Measurements from ENCODE around the gene CCDC91. TPM values are rescaled to one million over a fixed set of nuclear protein-coding genes. Genes with fewer than 3 reads are reported as not detected.
A peak's percentile ranks its signal among the peaks of the same experiment; 100 is the strongest.

Gene CCDC91
- total RNA-seq, 6 donors from 2014 or later = 27.7 to 77.5 (median 30.2) TPM

GRCh38 chr12:28171356-28172060 lies 18.7 kb upstream of the CCDC91 start:
- no peak for DNase-seq
- 89 to 91% methylated on average over 3 of the region's 3 CpGs for WGBS, 2 donors
- H3K36me3 ChIP-seq = no peaks in the 10 kb centered on the region
- H3K4me1 ChIP-seq = no peaks in the 10 kb centered on the region
- H3K27ac ChIP-seq = no peak overlapping the region
- no peak for TF ChIP-seq EP300 (IDR thresholded peaks at IDR 0.05)
- no peak for TF ChIP-seq POLR2AphosphoS5 (IDR thresholded peaks at IDR 0.05)
- no peak for TF ChIP-seq CTCF (IDR thresholded peaks at IDR 0.05)
- TF ChIP-seq POLR2A (IDR thresholded peaks at IDR 0.05) = no peak
- H3K9me3 ChIP-seq = no peaks in the 10 kb centered on the region
- H3K27me3 ChIP-seq = no peaks in the 10 kb centered on the region
- ATAC-seq (ENCODE audit: low FRiP score in 2 of 2) = no peak
- H3K4me3 ChIP-seq = no peak overlapping the region

- H3K36me3 ChIP-seq = no peaks in the 10 kb centered on the region
- no peaks in the 10 kb centered on the region for H3K9me3 ChIP-seq
- H3K27me3 ChIP-seq = no peaks in the 10 kb centered on the region
- H3K4me3 ChIP-seq = no peak overlapping the region
- no peak for TF ChIP-seq POLR2A (IDR thresholded peaks at IDR 0.05)
- TF ChIP-seq POLR2AphosphoS5 (IDR thresholded peaks at IDR 0.05) = no peak
- TF ChIP-seq CTCF (IDR thresholded peaks at IDR 0.05) = peak in 4 of 6 experiments; percentile 18 to 37 (median 26)
- DNase-seq (no peak), ATAC-seq (ENCODE audit: low FRiP score in 2 of 2) (peak in 1 of 2 donors; percentile 54)
- no peak overlapping the region for H3K27ac ChIP-seq
- WGBS, 2 donors = 93 to 94% methylated on average over 3 of the region's 3 CpGs
- H3K4me1 ChIP-seq = no peaks in the 10 kb centered on the region
These were observed 17.7 kb upstream of the CCDC91 start for GRCh38 chr12:28172434-28173030.

GRCh38 chr12:28173440-28173839 lies 16.8 kb upstream of the CCDC91 start:
- WGBS, 2 donors = 73 to 85% methylated on average over 1 of the region's 1 CpG
- no peaks in the 10 kb centered on the region for H3K27me3 ChIP-seq
- no peaks in the 10 kb centered on the region for H3K36me3 ChIP-seq
- H3K4me3 ChIP-seq = no peak overlapping the region
- TF ChIP-seq POLR2A (IDR thresholded peaks at IDR 0.05) (no peak), EP300 (IDR thresholded peaks at IDR 0.05) (no peak), POLR2AphosphoS5 (IDR thresholded peaks at IDR 0.05) (no peak), CTCF (IDR thresholded peaks at IDR 0.05) (no peak)
- DNase-seq (no peak), ATAC-seq (ENCODE audit: low FRiP score in 2 of 2) (no peak)
- H3K9me3 ChIP-seq = no peaks in the 10 kb centered on the region
- no peak overlapping the region for H3K27ac ChIP-seq
- H3K4me1 ChIP-seq = no peaks in the 10 kb centered on the region

- Histone ChIP-seq H3K27ac (no peak overlapping the region), H3K36me3 (no peaks in the 10 kb centered on the region), H3K4me1 (no peaks in the 10 kb centered on the region), H3K4me3 (no peak overlapping the region), H3K9me3 (no peaks in the 10 kb centered on the region), H3K27me3 (no peaks in the 10 kb centered on the region)
- DNase-seq = no peak
- 50 to 95% methylated on average over 1 of the region's 1 CpG for WGBS, 2 donors
- TF ChIP-seq EP300 (IDR thresholded peaks at IDR 0.05) (no peak), CTCF (IDR thresholded peaks at IDR 0.05) (no peak), POLR2AphosphoS5 (IDR thresholded peaks at IDR 0.05) (no peak), POLR2A (IDR thresholded peaks at IDR 0.05) (no peak)
- ATAC-seq (ENCODE audit: low FRiP score in 2 of 2) = no peak
These were observed 15.1 kb upstream of the CCDC91 start for GRCh38 chr12:28175098-28175589.
